ENCODE data around the gene STK24.

- TF ChIP-seq CTCF (IDR thresholded peaks at IDR 0.05) = no peak
- no peak for TF ChIP-seq POLR2A (IDR thresholded peaks at IDR 0.05)
These were observed 116.4 kb downstream of the STK24 start for GRCh38 chr13:98460516-98460915.
